T-helper 1 cell treated with Interleukin-12 subunit alpha and Interleukin-12 subunit beta and Interleukin-4 antibody, amounts not matched to agents 30 μg/mL and 1 μg/mL, for 36 hours (primary cell): ENCODE data around the gene PTPN22.

Experiments used
- H3K27ac Mint-ChIP-seq: one replicate; pipeline ENCODE4 v1.8.0; 2021; ENCODE audit warnings: mild to moderate bottlenecking, mixed read lengths
- H3K27me3 Mint-ChIP-seq: one replicate; pipeline ENCODE4 v1.8.0; 2021; ENCODE audit warnings: low read depth, mixed read lengths
- H3K36me3 Mint-ChIP-seq: one replicate; pipeline ENCODE4 v1.8.0; 2021; ENCODE audit warnings: low read depth, mixed read lengths
- H3K4me1 Mint-ChIP-seq: one replicate; pipeline ENCODE4 v1.8.0; 2021; ENCODE audit warnings: low read depth, mixed read lengths
- H3K4me3 Mint-ChIP-seq: one replicate; pipeline ENCODE4 v1.8.0; 2021; ENCODE audit warnings: mild to moderate bottlenecking, moderate library complexity, mixed read lengths
- H3K9me3 Mint-ChIP-seq: one replicate; pipeline ENCODE4 v1.8.0; 2021; ENCODE audit warnings: mixed read lengths

Gene PTPN22

DNA sequence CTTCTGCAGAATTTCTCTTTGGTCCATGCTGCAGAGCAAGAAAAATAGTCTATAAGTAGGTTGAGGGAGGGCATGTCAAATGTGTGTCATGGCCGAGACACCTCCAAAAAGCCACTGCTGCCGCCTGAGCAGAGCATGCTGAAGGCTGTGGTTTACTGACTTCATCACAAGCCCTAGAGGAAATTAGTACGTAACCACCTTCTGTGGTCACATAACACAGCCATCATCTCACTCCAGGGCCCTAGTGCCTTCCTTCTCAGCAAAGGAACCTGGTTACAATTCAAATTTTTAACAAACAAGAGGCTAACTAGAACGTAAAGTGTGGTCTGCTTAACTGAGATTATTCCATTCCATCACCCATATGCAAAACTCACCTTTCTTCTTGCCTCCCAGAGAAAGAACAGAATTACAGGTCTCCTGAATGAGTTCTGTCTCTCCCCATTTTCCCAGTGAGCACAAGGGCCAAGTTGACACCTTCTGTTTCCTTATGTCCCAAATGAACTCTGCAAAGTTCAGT is at the start of gene PTPN22:
Gene PTPN22, minus strand, starts transcription at position 116 of the 517 bp plus-strand sequence.
- Mint-ChIP-seq H3K27ac (peak within 1 kb of the TSS; percentile 97), H3K4me1 (peaks cover 66% of the 10 kb centered on the region), H3K9me3 (no peaks in the 10 kb centered on the region), H3K4me3 (peak within 1 kb of the TSS; percentile 87), H3K36me3 (peaks cover 24% of the 10 kb centered on the region), H3K27me3 (no peaks in the 10 kb centered on the region)

DNA sequence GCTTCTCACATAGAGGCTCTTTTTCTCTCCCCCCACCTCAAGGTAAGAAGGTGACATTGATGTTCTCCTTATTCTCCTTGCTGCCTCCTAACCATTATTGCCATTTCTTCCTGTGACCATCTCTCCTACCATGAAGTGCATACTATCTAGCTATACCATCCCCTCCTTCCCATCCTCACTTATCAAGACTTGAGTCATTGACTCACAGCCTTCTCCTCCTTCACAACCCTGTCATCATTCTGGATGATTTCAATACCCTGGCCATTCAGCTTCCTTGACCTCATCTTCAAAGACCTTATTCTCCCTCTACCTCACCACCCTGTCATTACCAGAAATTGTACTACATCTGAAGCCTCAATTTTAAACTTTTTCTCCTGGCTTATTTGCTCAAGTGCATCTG is 46.7 kb upstream of the PTPN22 start:
- Mint-ChIP-seq H3K4me3 (no peak overlapping the region), H3K27ac (no peak overlapping the region), H3K27me3 (peaks cover 9% of the 10 kb centered on the region), H3K4me1 (peaks cover 2% of the 10 kb centered on the region), H3K36me3 (peaks cover 7% of the 10 kb centered on the region), H3K9me3 (no peaks in the 10 kb centered on the region)

DNA sequence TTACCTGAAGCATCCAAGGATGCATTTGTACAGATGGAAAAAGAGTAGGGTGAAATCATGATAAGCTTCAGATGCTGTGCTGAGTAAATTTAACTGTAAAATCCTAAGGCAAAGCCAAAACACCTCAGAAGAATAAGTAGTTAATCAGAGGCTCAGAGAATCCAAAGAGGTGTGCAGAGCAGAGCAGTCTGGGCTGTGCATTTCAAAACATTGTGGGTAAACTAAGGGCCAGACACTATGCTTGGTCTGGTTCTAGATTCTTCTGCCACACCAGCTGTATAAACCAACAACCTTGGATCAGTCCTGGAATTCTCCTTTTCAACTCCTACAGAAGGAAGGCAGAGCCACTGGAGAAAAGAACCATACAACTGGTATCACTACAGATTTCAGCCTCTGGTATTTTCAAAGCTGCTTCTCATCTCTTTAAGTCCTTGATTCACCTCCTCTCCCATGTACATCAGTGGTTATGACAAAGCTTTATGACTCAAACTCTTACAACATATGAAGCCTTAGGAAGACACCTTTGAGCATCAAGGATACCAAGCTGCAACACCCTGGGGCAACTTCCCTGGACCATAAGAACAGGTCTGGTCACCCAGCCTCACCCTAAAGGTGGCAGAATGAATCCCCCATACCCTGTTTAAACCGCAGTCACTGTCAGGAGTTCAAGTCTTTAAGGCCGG is 46.0 kb upstream of the PTPN22 start:
- peaks cover 2% of the 10 kb centered on the region for H3K4me1 Mint-ChIP-seq
- no peak overlapping the region for H3K4me3 Mint-ChIP-seq
- H3K27me3 Mint-ChIP-seq, result peaks cover 2% of the 10 kb centered on the region
- H3K27ac Mint-ChIP-seq, result no peak overlapping the region
- peaks cover 7% of the 10 kb centered on the region for H3K36me3 Mint-ChIP-seq
- no peaks in the 10 kb centered on the region for H3K9me3 Mint-ChIP-seq

DNA sequence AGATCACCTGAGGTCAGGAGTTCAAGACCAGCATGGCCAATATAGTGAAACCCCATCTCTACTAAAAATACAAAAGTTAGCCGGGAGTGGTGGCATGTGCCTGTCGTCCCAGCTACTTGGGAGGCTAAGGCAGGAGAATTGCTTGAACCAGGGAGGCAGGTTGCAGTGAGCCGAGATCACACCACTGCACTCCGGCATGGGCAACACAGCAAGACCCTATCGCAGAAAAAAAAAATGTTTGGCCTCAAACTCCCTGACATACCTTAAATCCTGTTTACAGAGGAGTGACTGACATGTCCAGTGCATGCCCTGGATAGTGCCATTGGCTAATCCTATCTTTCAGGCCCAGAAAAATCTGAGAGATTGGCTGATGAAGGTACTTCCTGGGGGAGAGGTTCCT is 45.5 kb upstream of the PTPN22 start:
- H3K27me3 Mint-ChIP-seq, result no peaks in the 10 kb centered on the region
- peaks cover 7% of the 10 kb centered on the region for H3K36me3 Mint-ChIP-seq
- H3K4me1 Mint-ChIP-seq, result peaks cover 2% of the 10 kb centered on the region
- no peak overlapping the region for H3K27ac Mint-ChIP-seq
- no peak overlapping the region for H3K4me3 Mint-ChIP-seq
- H3K9me3 Mint-ChIP-seq, result no peaks in the 10 kb centered on the region

DNA sequence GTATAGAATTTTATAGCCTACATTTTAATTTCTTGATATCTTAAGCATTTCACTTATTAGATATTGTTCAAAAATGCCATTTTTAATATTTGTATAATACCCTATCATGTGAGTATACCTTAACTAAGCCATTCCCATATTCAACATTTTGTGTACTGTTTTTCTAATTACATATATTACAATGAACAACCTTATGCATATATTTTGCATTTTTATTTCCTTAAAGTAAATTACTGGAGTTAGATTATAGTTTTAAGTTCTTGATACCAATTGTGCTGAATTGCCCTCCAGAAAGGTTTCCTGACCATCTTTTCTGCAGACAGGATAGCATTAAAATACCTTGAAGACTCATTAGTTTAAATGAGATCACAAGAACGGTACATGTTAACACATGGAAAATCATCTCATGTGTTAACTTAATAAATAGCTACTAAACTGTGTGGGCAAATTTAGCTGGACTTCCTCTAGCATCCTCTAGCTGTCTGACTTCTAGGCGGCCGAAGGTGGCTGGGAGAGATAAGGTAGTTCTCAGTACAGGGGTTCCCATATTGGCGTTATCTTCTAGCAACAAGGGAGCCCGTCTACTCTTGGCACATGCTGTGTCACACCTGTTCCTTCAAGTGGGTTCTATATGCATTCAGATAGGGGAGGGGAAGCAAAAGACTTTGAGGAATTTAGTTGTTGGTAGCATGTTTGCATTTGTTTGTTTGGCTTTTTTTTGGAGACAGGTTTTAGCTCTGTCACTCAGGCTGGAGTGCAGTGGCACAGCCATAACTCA is 42.6 kb upstream of the PTPN22 start:
- Mint-ChIP-seq H3K9me3 (no peaks in the 10 kb centered on the region), H3K27ac (no peak overlapping the region), H3K36me3 (peaks cover 23% of the 10 kb centered on the region), H3K4me1 (peaks cover 8% of the 10 kb centered on the region), H3K27me3 (no peaks in the 10 kb centered on the region), H3K4me3 (no peak overlapping the region)

DNA sequence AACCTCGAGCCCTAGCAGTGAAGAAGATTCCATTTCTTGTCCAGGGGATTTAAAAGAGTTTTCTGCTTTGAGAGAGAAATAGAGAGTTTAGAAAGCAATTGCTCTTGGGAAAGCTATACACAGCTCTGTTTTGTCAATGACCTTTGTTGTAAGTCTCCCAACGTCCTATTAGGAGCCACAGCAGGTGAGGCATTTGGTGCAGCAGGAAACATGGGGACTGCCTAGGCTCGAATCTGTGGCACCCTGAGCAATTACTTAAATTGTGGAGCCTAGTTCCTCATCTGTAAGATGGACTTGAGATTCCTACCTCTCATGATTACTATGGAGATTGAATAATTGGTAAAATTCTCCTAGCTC is 41.8 kb upstream of the PTPN22 start:
- no peak overlapping the region for H3K4me3 Mint-ChIP-seq
- peaks cover 26% of the 10 kb centered on the region for H3K36me3 Mint-ChIP-seq
- H3K4me1 Mint-ChIP-seq, result peaks cover 12% of the 10 kb centered on the region
- H3K9me3 Mint-ChIP-seq, result no peaks in the 10 kb centered on the region
- no peaks in the 10 kb centered on the region for H3K27me3 Mint-ChIP-seq
- H3K27ac Mint-ChIP-seq, result no peak overlapping the region

DNA sequence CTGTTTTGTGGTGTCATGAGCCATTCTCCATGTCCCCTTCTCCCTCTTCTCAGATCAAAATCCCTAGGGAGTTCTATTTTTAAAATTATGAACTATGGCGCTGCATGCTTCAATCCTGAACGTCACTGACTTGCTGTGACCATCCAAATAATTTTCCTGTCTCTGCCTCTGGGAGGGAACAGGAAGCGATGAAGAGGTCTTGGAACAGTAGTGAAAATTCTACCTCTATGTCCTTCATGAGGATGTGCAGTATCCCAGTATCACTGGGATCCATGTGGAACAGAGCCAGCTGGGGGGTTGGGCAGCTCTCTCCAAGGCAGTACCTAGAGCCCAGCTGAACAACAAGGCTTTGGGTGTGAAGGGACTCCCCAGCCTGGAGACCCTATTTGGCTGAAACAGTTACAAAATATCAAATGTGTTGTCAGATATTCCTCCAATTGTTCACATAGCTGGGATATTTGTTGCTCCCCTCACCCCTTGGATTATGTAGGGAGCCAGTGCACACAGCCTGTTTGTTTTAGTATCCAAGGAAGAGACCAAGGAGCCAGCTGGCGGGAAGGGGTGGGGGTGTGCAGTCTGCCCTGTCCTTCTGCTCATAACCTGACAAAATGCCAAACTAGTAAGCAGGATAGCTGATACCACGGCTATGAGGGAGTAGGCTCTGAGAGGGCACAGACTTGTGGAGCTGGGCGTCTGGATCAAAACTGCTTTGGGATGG is 41.2 kb upstream of the PTPN22 start:
- Mint-ChIP-seq H3K27ac (no peak overlapping the region), H3K36me3 (peaks cover 30% of the 10 kb centered on the region)

DNA sequence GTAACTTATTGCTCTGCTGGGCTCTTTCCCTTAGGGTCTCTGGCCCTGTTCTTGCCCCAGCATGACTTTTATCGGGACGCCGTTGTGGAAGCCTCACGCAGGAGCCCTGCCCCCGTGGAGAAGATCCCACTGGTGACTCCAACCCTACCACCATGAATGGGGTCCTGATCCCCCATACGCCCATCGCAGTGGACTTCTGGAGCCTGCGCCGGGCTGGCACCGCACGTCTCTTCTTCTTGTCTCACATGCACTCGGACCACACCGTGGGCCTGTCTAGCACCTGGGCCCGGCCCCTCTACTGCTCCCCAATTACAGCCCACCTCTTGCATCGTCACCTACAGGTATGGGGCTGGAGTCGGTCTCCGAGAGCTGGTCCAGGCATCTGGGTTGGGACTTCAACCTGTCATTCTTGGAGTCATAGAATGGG is 33.9 kb upstream of the PTPN22 start:
- Mint-ChIP-seq H3K36me3 (peaks cover 31% of the 10 kb centered on the region), H3K9me3 (no peaks in the 10 kb centered on the region), H3K4me3 (peak overlapping the region; percentile 89), H3K27me3 (no peaks in the 10 kb centered on the region), H3K27ac (peak overlapping the region; percentile 93), H3K4me1 (peaks cover 49% of the 10 kb centered on the region)

More for the DNA sequence above, 41.2 kb upstream of the PTPN22 start:
- peaks cover 16% of the 10 kb centered on the region for H3K4me1 Mint-ChIP-seq
- no peak overlapping the region for H3K4me3 Mint-ChIP-seq
- no peaks in the 10 kb centered on the region for H3K9me3 Mint-ChIP-seq
- no peaks in the 10 kb centered on the region for H3K27me3 Mint-ChIP-seq

DNA sequence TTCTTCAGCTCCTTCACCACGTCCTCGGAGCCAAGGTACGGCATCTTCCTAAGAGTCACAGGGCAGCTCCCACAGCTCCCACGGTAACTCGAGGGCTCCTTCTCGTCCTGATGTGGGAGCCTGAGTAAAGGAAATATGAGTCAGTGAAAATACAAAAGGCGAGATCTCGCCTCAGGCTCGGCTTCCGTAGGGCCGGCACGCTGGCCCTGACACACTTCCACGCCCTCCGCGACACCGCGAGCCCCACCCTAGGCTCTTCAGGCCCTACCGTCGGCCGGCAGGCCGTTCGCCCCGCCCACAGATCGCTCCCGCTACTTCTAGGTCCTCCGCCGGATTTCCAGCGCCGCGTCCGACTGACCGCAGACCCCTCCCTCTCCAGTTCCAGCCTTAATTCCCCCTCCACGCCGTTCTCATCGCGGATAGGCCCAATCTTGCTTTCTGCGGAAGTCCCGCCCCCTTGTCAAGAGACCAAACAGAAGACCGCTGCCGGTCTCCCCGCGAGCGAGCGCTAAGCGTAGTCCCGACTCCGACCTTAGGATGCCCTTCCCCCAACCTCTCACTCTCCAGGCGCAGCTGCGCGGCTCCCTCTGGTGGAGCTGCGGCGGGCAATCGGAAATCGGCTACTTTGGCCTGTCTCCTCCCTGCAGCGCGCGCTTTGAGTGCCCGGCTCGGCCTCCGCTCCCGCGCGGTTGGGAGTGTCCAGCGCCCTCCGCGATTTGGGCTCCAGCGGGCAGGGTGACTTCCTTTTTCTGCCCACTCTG is 33.3 kb upstream of the PTPN22 start, which contains the start of the genes AP4B1 and DCLRE1B:
Gene AP4B1, minus strand, starts transcription at position 126 of the 761 bp plus-strand sequence. Its CDS starts 82 bp downstream, at position 44.
Gene DCLRE1B, plus strand, starts transcription at position 653 of the 761 bp plus-strand sequence. CDS start 261 bp downstream, outside the sequence.
- H3K27me3 Mint-ChIP-seq, result no peaks in the 10 kb centered on the region
- peak within 1 kb of the TSS; percentile 89 for H3K4me3 Mint-ChIP-seq
- peaks cover 31% of the 10 kb centered on the region for H3K36me3 Mint-ChIP-seq
- H3K27ac Mint-ChIP-seq, result peak within 1 kb of the TSS; percentile 93
- H3K9me3 Mint-ChIP-seq, result no peaks in the 10 kb centered on the region
- peaks cover 45% of the 10 kb centered on the region for H3K4me1 Mint-ChIP-seq

DNA sequence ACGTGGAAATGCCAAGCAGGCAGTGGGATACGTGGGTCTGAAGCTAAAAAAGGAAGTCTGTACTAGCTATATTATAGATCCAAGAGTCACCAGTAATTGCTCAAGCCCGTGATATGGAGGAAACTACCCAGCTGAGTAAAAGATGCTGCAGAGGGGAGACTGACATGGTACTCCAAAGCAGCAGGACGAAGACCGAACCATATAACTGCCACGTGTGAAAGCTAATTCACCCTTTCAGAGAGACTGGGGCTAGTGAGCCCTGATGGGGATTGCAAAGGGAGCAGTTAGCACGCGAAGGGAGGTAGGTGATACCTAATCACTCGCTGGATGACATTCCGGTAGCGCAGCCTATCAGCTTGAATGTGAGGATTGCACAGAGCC is 32.8 kb upstream of the PTPN22 start:
- H3K27ac Mint-ChIP-seq, result peak overlapping the region; percentile 93
- no peaks in the 10 kb centered on the region for H3K9me3 Mint-ChIP-seq
- H3K4me3 Mint-ChIP-seq, result peak overlapping the region; percentile 89
- H3K27me3 Mint-ChIP-seq, result no peaks in the 10 kb centered on the region
- peaks cover 48% of the 10 kb centered on the region for H3K4me1 Mint-ChIP-seq
- H3K36me3 Mint-ChIP-seq, result peaks cover 34% of the 10 kb centered on the region

DNA sequence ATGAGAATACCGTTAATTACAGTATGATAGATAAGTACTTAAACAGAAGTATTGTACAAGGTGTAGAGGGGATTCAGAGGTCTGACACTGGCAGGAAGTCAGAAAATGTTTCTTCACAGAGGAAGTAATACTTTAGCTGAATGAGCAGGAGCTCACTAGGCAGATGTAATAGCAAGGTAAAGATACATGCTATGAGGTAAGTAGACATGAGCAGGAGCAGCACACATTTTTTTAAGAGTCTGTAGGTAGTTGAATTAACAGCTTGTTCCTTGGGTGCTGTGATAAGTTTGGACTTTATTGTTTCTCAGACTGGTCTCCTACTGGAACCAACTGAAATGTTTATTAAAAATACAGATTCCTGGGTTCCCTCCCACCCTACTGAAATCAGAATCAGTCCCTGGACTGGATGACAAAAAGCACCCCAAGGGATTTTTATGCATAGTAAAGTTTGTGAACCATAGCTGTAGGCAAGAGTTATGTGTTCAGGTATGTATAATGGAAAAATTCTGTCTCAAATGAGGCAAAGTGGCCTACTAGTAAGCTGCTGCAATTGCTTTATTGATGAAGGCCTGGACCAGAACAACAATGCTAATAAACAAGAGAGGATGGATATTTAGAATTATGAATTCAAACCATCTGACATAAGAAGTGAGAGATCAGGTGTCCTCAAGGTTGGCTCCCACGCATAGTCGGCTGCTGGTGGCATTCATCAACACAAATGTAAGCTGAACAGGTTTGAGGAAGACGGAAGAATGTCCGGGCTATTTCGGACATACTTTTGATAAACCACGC is 32.2 kb upstream of the PTPN22 start:
- Mint-ChIP-seq H3K36me3 (peaks cover 38% of the 10 kb centered on the region), H3K4me1 (peaks cover 48% of the 10 kb centered on the region), H3K9me3 (no peaks in the 10 kb centered on the region), H3K4me3 (peak overlapping the region; percentile 89), H3K27ac (peak overlapping the region; percentile 93), H3K27me3 (no peaks in the 10 kb centered on the region)

DNA sequence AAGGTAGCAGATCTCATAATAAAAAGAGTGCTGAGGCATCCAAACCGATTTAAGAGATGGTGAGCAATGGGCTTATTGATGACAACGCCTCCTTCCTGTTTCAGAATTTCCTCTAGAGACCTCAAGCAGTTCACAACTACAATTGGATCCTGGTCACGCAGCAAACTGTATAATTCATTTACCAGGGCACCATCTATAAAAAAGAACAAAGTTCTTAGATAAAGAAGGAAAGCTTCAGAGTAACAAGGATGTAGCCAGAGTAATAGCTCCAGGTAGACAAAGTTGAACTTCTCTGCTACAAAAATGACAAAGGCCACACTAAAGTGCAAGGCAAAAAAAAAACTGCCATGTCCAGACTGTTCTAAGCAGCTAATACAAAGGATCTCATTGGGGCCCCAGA is 29.7 kb upstream of the PTPN22 start:
- peaks cover 53% of the 10 kb centered on the region for H3K36me3 Mint-ChIP-seq
- H3K9me3 Mint-ChIP-seq, result no peaks in the 10 kb centered on the region
- H3K4me1 Mint-ChIP-seq, result peaks cover 48% of the 10 kb centered on the region
- H3K27ac Mint-ChIP-seq, result peak overlapping the region; percentile 15
- no peaks in the 10 kb centered on the region for H3K27me3 Mint-ChIP-seq
- H3K4me3 Mint-ChIP-seq, result no peak overlapping the region

DNA sequence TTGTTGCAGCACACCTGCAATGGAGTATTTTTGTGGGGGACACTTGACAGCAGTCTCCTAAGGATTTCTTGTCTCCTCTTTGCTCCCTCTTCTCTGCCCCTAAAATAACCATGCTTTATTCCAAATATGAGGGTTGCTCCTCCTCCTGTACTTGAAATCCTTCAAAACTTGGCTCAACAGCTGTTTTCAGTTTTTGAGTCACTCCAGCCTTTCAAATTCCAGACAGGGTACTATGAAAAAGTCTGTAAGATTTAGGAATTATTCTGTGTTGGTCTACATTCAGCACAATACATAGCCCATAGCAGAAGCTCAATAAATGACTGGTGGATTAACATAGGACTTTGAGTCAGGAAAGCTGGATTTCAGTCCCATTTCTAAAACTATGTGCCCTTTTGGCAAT is 27.6 kb upstream of the PTPN22 start:
- H3K4me1 Mint-ChIP-seq, result peaks cover 45% of the 10 kb centered on the region
- H3K4me3 Mint-ChIP-seq, result no peak overlapping the region
- H3K27ac Mint-ChIP-seq, result no peak overlapping the region
- peaks cover 65% of the 10 kb centered on the region for H3K36me3 Mint-ChIP-seq
- H3K9me3 Mint-ChIP-seq, result no peaks in the 10 kb centered on the region
- no peaks in the 10 kb centered on the region for H3K27me3 Mint-ChIP-seq
